ENCODE data around the gene STAU1. TPM values are rescaled to one million over a fixed set of nuclear protein-coding genes. Genes with fewer than 3 reads are reported as not detected.
"Not testable (repeated sequence)": the region's sequence is repeated elsewhere in the genome, so short reads cannot be mapped to it uniquely, and the experiment has no call there.

STAU1 gene
- polyA plus RNA-seq, 1 donor (not counting 4 experiments of a cell fraction or from before 2014, with no cell fraction given), result 55.3 TPM

- peaks cover 66% of the 10 kb centered on the region for H3K79me2 ChIP-seq (ENCODE audit: control insufficient read depth, insufficient read depth, low read length)
- DNase-seq (ENCODE audit: low read depth, low spot score), result no peak
- no peaks in the 10 kb centered on the region for H3K4me1 ChIP-seq (ENCODE audit: control insufficient read depth, extremely low read depth, insufficient read depth, low read length)
- H3K27me3 ChIP-seq (ENCODE audit: control insufficient read depth, extremely low read depth, insufficient read depth, low read length), result no peaks in the 10 kb centered on the region
- no peak overlapping the region for H3K4me2 ChIP-seq (ENCODE audit: control insufficient read depth, extremely low read depth, insufficient read depth, low read depth, low read length)
- H3K4me3 ChIP-seq (ENCODE audit: control insufficient read depth in 2 of 3, extremely low read depth in 1 of 3, insufficient read depth in 2 of 3, low read depth in 1 of 3, low read length in 3 of 3), result no peak overlapping the region
- H2AFZ ChIP-seq (ENCODE audit: control insufficient read depth, low read length), result no peak overlapping the region
- no peak overlapping the region for H3K27ac ChIP-seq (ENCODE audit: control insufficient read depth, insufficient read depth, low read length)
- H3K9ac ChIP-seq (ENCODE audit: control insufficient read depth, extremely low read depth, insufficient read depth, low read length), result no peak overlapping the region
- H4K20me1 ChIP-seq (ENCODE audit: control insufficient read depth, extremely low read depth, insufficient read depth, low read length), result no peaks in the 10 kb centered on the region
- FAIRE-seq, result no peak
- H3K36me3 ChIP-seq (ENCODE audit: control insufficient read depth in 2 of 2, extremely low read depth in 1 of 2, insufficient read depth in 2 of 2, low read length in 2 of 2), result peaks cover 5 to 8% of the 10 kb centered on the region in 2 experiments
- H3K9me1 ChIP-seq (ENCODE audit: control insufficient read depth, extremely low read depth, insufficient read depth, low read length), result no peaks in the 10 kb centered on the region
- dilution Hi-C loops (cut with MboI; ENCODE audit: extremely low pct_ligation_motif_present, low sequenced_read_pairs), result no loop called here
- H3K9me3 ChIP-seq (ENCODE audit: control insufficient read depth, low read depth, low read length), result no peaks in the 10 kb centered on the region
- TF ChIP-seq CTCF (optimal IDR thresholded peaks at IDR 0.05 in 1 of 3, IDR thresholded peaks at IDR 0.05 in 1 of 3, conservative IDR thresholded peaks at IDR 0.05 in 1 of 3; ENCODE audit: extremely low read depth in 1 of 3, insufficient read depth in 2 of 3, low read length in 3 of 3) (no peak), EZH2 (IDR thresholded peaks at IDR 0.05; ENCODE audit: low read length) (no peak)
These were observed 17.4 kb downstream of the STAU1 start for GRCh38 chr20:49170714-49171113.

- H3K79me2 ChIP-seq (ENCODE audit: control insufficient read depth, insufficient read depth, low read length), result peaks cover 65% of the 10 kb centered on the region
- FAIRE-seq (no peak), DNase-seq (ENCODE audit: low read depth, low spot score) (no peak)
- H2AFZ ChIP-seq (ENCODE audit: control insufficient read depth, low read length), result no peak overlapping the region
- H3K4me2 ChIP-seq (ENCODE audit: control insufficient read depth, extremely low read depth, insufficient read depth, low read depth, low read length), result no peak overlapping the region
- no peaks in the 10 kb centered on the region for H3K9me1 ChIP-seq (ENCODE audit: control insufficient read depth, extremely low read depth, insufficient read depth, low read length)
- TF ChIP-seq CTCF (optimal IDR thresholded peaks at IDR 0.05 in 1 of 3, IDR thresholded peaks at IDR 0.05 in 1 of 3, conservative IDR thresholded peaks at IDR 0.05 in 1 of 3; ENCODE audit: extremely low read depth in 1 of 3, insufficient read depth in 2 of 3, low read length in 3 of 3) (no peak), EZH2 (IDR thresholded peaks at IDR 0.05; ENCODE audit: low read length) (no peak)
- no peak overlapping the region for H3K9ac ChIP-seq (ENCODE audit: control insufficient read depth, extremely low read depth, insufficient read depth, low read length)
- no peaks in the 10 kb centered on the region for H4K20me1 ChIP-seq (ENCODE audit: control insufficient read depth, extremely low read depth, insufficient read depth, low read length)
- peaks cover 5 to 12% of the 10 kb centered on the region in 2 experiments for H3K36me3 ChIP-seq (ENCODE audit: control insufficient read depth in 2 of 2, extremely low read depth in 1 of 2, insufficient read depth in 2 of 2, low read length in 2 of 2)
- H3K27ac ChIP-seq (ENCODE audit: control insufficient read depth, insufficient read depth, low read length), result no peak overlapping the region
- H3K4me1 ChIP-seq (ENCODE audit: control insufficient read depth, extremely low read depth, insufficient read depth, low read length), result no peaks in the 10 kb centered on the region
- H3K27me3 ChIP-seq (ENCODE audit: control insufficient read depth, extremely low read depth, insufficient read depth, low read length), result no peaks in the 10 kb centered on the region
- dilution Hi-C loops (cut with MboI; ENCODE audit: extremely low pct_ligation_motif_present, low sequenced_read_pairs), result no loop called here
- H3K4me3 ChIP-seq (ENCODE audit: control insufficient read depth in 2 of 3, extremely low read depth in 1 of 3, insufficient read depth in 2 of 3, low read depth in 1 of 3, low read length in 3 of 3), result no peak overlapping the region
- H3K9me3 ChIP-seq (ENCODE audit: control insufficient read depth, low read depth, low read length), result no peaks in the 10 kb centered on the region
These were observed 18.6 kb downstream of the STAU1 start for GRCh38 chr20:49169547-49169946.

- FAIRE-seq; dilution Hi-C loops (cut with MboI; ENCODE audit: extremely low pct_ligation_motif_present, low sequenced_read_pairs); H4K20me1 ChIP-seq (ENCODE audit: control insufficient read depth, extremely low read depth, insufficient read depth, low read length): not testable (repeated sequence)
These were observed 19.3 kb downstream of the STAU1 start for GRCh38 chr20:49168864-49169263.

More at GRCh38 chr20:49168864-49169263, 19.3 kb downstream of the STAU1 start:
- H3K4me1 ChIP-seq (ENCODE audit: control insufficient read depth, extremely low read depth, insufficient read depth, low read length); H3K27me3 ChIP-seq (ENCODE audit: control insufficient read depth, extremely low read depth, insufficient read depth, low read length); H3K27ac ChIP-seq (ENCODE audit: control insufficient read depth, insufficient read depth, low read length); H3K9ac ChIP-seq (ENCODE audit: control insufficient read depth, extremely low read depth, insufficient read depth, low read length); H2AFZ ChIP-seq (ENCODE audit: control insufficient read depth, low read length); DNase-seq (ENCODE audit: low read depth, low spot score); H3K4me2 ChIP-seq (ENCODE audit: control insufficient read depth, extremely low read depth, insufficient read depth, low read depth, low read length); H3K4me3 ChIP-seq (ENCODE audit: control insufficient read depth in 2 of 3, extremely low read depth in 1 of 3, insufficient read depth in 2 of 3, low read depth in 1 of 3, low read length in 3 of 3); H3K9me3 ChIP-seq (ENCODE audit: control insufficient read depth, low read depth, low read length); H3K9me1 ChIP-seq (ENCODE audit: control insufficient read depth, extremely low read depth, insufficient read depth, low read length): not testable (repeated sequence)
- Histone ChIP-seq H3K36me3 (ENCODE audit: control insufficient read depth in 2 of 2, extremely low read depth in 1 of 2, insufficient read depth in 2 of 2, low read length in 2 of 2) (peaks cover 5 to 12% of the 10 kb centered on the region in 2 experiments), H3K79me2 (ENCODE audit: control insufficient read depth, insufficient read depth, low read length) (peaks cover 65% of the 10 kb centered on the region)
